H1 (cell line): Measurements from ENCODE around the gene INPP5B. TPM values are rescaled to one million over a fixed set of nuclear protein-coding genes. Genes with fewer than 3 reads are reported as not detected.

Experiments used
- CTCF ChIA-PET: fragments of 300-600 bp; sonication (Branson Sonifier 250); formaldehyde crosslinking; loops from one replicate; lab custom pipeline; 2021; ENCODE audit not compliant: partially characterized antibody; lab: Charles Lee
- POLR2A ChIA-PET: fragments of 300-600 bp; sonication (Branson Sonifier 250); formaldehyde crosslinking; loops from one replicate; lab custom pipeline; 2021; ENCODE audit warnings: inconsistent platforms; ENCODE audit not compliant: partially characterized antibody; lab: Charles Lee
- DNase-seq, 2 experiments: peaks; one replicate each; pipeline versions ENCODE4 v3.0.0 to v3.0.0-alpha.2; 2010 to 2022; ENCODE audit warnings: low spot score in 2 of 2, low read depth in 1 of 2, mixed read lengths in 1 of 2
- FAIRE-seq: peaks from 2 replicates; lab custom pipeline; 2011; peaks lifted over from hg19 to GRCh38; lab: Jason Lieb, UNC
- H2AFZ ChIP-seq: 2 replicates; pipeline ENCODE4 v1.8.1; 2012; ENCODE audit warnings: low read length, inconsistent platforms
- H2AK5ac ChIP-seq: 2 replicates; pipeline ENCODE4 v1.6.1; 2013; ENCODE audit warnings: low read depth, low read length
- H2BK120ac ChIP-seq: replicated peaks from 2 replicates; pipeline ENCODE3; 2013; ENCODE audit warnings: low read depth, low read length, inconsistent platforms
- H2BK12ac ChIP-seq: 2 replicates; pipeline ENCODE4 v1.6.1; 2013; ENCODE audit warnings: low read depth, low read length
- H2BK15ac ChIP-seq: 2 replicates; pipeline ENCODE4 v1.6.1; 2013; ENCODE audit warnings: low read length
- H2BK20ac ChIP-seq: 2 replicates; pipeline ENCODE4 v1.6.1; 2013; ENCODE audit warnings: low read length
- H2BK5ac ChIP-seq: 2 replicates; pipeline ENCODE4 v1.6.1; 2013; ENCODE audit warnings: low read depth, low read length
- H3K14ac ChIP-seq: 2 replicates; pipeline ENCODE4 v1.6.1; 2013; ENCODE audit warnings: inconsistent platforms; ENCODE audit not compliant: insufficient read length
- H3K18ac ChIP-seq: 2 replicates; pipeline ENCODE4 v1.6.1; 2013; ENCODE audit warnings: low read length; ENCODE audit errors: extremely low read depth
- H3K23ac ChIP-seq: 2 replicates; pipeline ENCODE4 v1.6.1; 2013; ENCODE audit warnings: inconsistent platforms; ENCODE audit not compliant: insufficient read length
- H3K23me2 ChIP-seq: 2 replicates; pipeline ENCODE4 v1.6.1; 2013; ENCODE audit warnings: low read depth, low read length
- H3K27ac ChIP-seq: 2 replicates; pipeline ENCODE4 v1.6.1; 2011; ENCODE audit warnings: low read depth, low read length, inconsistent platforms
- H3K27me3 ChIP-seq, 4 experiments: replicated peaks in 1 of 4; 1 replicate in 1 of 4; 2 replicates in 3 of 4; pipeline versions ENCODE4 v1.6.1 to v1.8.1; 2011 to 2013; ENCODE audit warnings: low read length in 3 of 4, mild to moderate bottlenecking in 3 of 4, inconsistent platforms in 2 of 4, mixed read lengths in 2 of 4, moderate library complexity in 1 of 4; ENCODE audit not compliant: control insufficient read depth in 3 of 4, insufficient read depth in 3 of 4; ENCODE audit errors: extremely low read depth in 1 of 4
- H3K36me3 ChIP-seq, 4 experiments: 2 replicates each; pipeline versions ENCODE4 v1.6.1 to v1.8.1; 2011 to 2013; ENCODE audit warnings: mild to moderate bottlenecking in 4 of 4, low read length in 3 of 4, moderate library complexity in 2 of 4, control low read depth in 1 of 4, inconsistent platforms in 1 of 4; ENCODE audit not compliant: insufficient read depth in 4 of 4, control insufficient read depth in 2 of 4
- H3K4ac ChIP-seq: replicated peaks from 2 replicates; pipeline ENCODE3; 2013; ENCODE audit warnings: low read length, low read depth, mixed read lengths, inconsistent platforms; ENCODE audit not compliant: insufficient read length
- H3K4me1 ChIP-seq, 4 experiments: replicated peaks in 1 of 4; 1 replicate in 1 of 4; 2 replicates in 3 of 4; pipeline versions ENCODE4 v1.6.1 to v1.8.1; 2011 to 2013; ENCODE audit warnings: low read length in 3 of 4, inconsistent platforms in 2 of 4, mixed read lengths in 1 of 4; ENCODE audit not compliant: insufficient read depth in 4 of 4, control insufficient read depth in 3 of 4
- H3K4me2 ChIP-seq, 2 experiments: 2 replicates each; pipeline versions ENCODE4 v1.6.1 to v1.8.1; 2011 to 2013; ENCODE audit warnings: low read depth in 2 of 2, low read length in 2 of 2, control low read depth in 1 of 2, inconsistent platforms in 1 of 2, mild to moderate bottlenecking in 1 of 2; ENCODE audit not compliant: insufficient read depth in 1 of 2
- H3K4me3 ChIP-seq, 4 experiments: fragments of 200-600, 300-600 bp in 1 of 4; sonication (generic), shearing (Covaris generic), sonication (Bioruptor Twin) in 1 of 4; 2 replicates each; pipeline versions ENCODE4 v1.5.1 to v1.8.1; 2011 to 2016; ENCODE audit warnings: low read length in 4 of 4, low read depth in 3 of 4, control low read depth in 2 of 4, inconsistent platforms in 2 of 4, mild to moderate bottlenecking in 2 of 4, mixed read lengths in 1 of 4, moderate library complexity in 1 of 4; ENCODE audit not compliant: insufficient read depth in 2 of 4; ENCODE audit errors: extremely low read depth in 1 of 4
- H3K56ac ChIP-seq: replicated peaks from 2 replicates; pipeline ENCODE3; 2013; ENCODE audit warnings: low read depth, mild to moderate bottlenecking, mixed read lengths, low read length, inconsistent platforms; ENCODE audit not compliant: insufficient read length
- H3K79me1 ChIP-seq: 2 replicates; pipeline ENCODE4 v1.6.1; 2013; ENCODE audit warnings: low read depth, low read length, control low read depth
- H3K79me2 ChIP-seq, 2 experiments: 2 replicates each; pipeline versions ENCODE4 v1.6.1 to v1.8.1; 2012 to 2013; ENCODE audit warnings: low read length in 2 of 2, mild to moderate bottlenecking in 2 of 2, inconsistent platforms in 1 of 2; ENCODE audit not compliant: insufficient read depth in 2 of 2, control insufficient read depth in 1 of 2
- H3K9ac ChIP-seq, 4 experiments: replicated peaks in 1 of 4; 1 replicate in 1 of 4; 2 replicates in 3 of 4; pipeline versions ENCODE4 v1.6.1 to v1.8.1; 2011 to 2013; ENCODE audit warnings: low read depth in 3 of 4, low read length in 3 of 4, control low read depth in 2 of 4, mild to moderate bottlenecking in 2 of 4, moderate library complexity in 2 of 4, inconsistent platforms in 1 of 4; ENCODE audit errors: extremely low read depth in 1 of 4
- H3K9me3 ChIP-seq, 2 experiments: 2 replicates each; pipeline versions ENCODE4 v1.6.1 to v1.8.1; 2012 to 2013; ENCODE audit warnings: mild to moderate bottlenecking in 2 of 2, moderate library complexity in 2 of 2, control low read depth in 1 of 2, inconsistent platforms in 1 of 2, low read depth in 1 of 2, low read length in 1 of 2, mixed read lengths in 1 of 2; ENCODE audit not compliant: insufficient read depth in 2 of 2
- H4K20me1 ChIP-seq, 2 experiments: replicated peaks in 1 of 2; 2 replicates each; pipeline versions ENCODE3 to v1.8.1; 2011 to 2013; ENCODE audit warnings: inconsistent platforms in 2 of 2, low read length in 2 of 2, mild to moderate bottlenecking in 1 of 2; ENCODE audit not compliant: insufficient read depth in 2 of 2, control insufficient read depth in 1 of 2
- H4K5ac ChIP-seq: 2 replicates; pipeline ENCODE4 v1.6.1; 2013; ENCODE audit warnings: low read length, low read depth, mixed read lengths, inconsistent platforms; ENCODE audit not compliant: insufficient read length
- H4K8ac ChIP-seq: 2 replicates; pipeline ENCODE4 v1.8.0; 2013; ENCODE audit warnings: mild to moderate bottlenecking, moderate library complexity, low read length, inconsistent platforms; ENCODE audit not compliant: insufficient read depth; ENCODE audit errors: extremely low read depth
- H4K91ac ChIP-seq: replicated peaks from 2 replicates; pipeline ENCODE3; 2013; ENCODE audit warnings: low read length, mixed read lengths, inconsistent platforms; ENCODE audit not compliant: insufficient read length
- RFX5 ChIP-seq: IDR thresholded peaks from 2 replicates; pipeline ENCODE4 v1.6.1; 2011; ENCODE audit warnings: low read depth, low read length, improper control_type of control experiment, borderline replicate concordance
- RNF2 ChIP-seq: fragments of 200-900, 300-1000 bp; sonication (generic); IDR thresholded peaks from 2 replicates; pipeline ENCODE4 v1.7.1; 2016; ENCODE audit warnings: borderline replicate concordance, low read depth, mild to moderate bottlenecking, antibody characterized with exemption, low read length; ENCODE audit not compliant: poor library complexity, severe bottlenecking; ENCODE audit errors: missing control alignments
- SIRT6 ChIP-seq: IDR thresholded peaks from one replicate; pipeline ENCODE4 v1.7.1; 2012; ENCODE audit warnings: low read length, inconsistent platforms
- WGBS, 2 experiments: shearing (Covaris generic) in 1 of 2; methylation state at CpG; one replicate each; pipeline versions ENCODE4 v1.1.6 to v1.1.7; 2013 to 2015; ENCODE audit warnings: low lambda C conversion rate in 2 of 2, mixed read lengths in 2 of 2, inconsistent platforms in 1 of 2, low coverage in 1 of 2, missing lambda C conversion rate in 1 of 2; ENCODE audit not compliant: insufficient replicate concordance in 2 of 2, insufficient coverage in 1 of 2, insufficient read length in 1 of 2; ENCODE audit errors: extremely low coverage in 1 of 2, missing lambda C conversion rate in 1 of 2; 5-methylcytosine and 5-hydroxymethylcytosine counted together
- polyA plus RNA-seq, 7 experiments: library from polyadenylated mRNA; depleted of rRNA in 3 of 7; stranded (reverse) in 5 of 7; unstranded in 2 of 7; fragments of >200 nt in 5 of 7; fragments of 200-250 nt in 2 of 7; gene quantifications; 1 replicate in 5 of 7; 2 replicates in 1 of 7; 4 replicates in 1 of 7; pipeline versions ENCODE4 v1.2.1 to v1.2.3, GENCODE V29; 2011 to 2013; ENCODE audit warnings: missing spikeins in 2 of 7, mixed read lengths in 2 of 7
- total RNA-seq: library from RNA; stranded (reverse); fragmentation: NEBNext Ultra II Directional; extraction: Animal tissue kit (Norgen Biotek cat#: 25700); gene quantifications from 2 replicates; pipeline ENCODE4 v1.2.1, GENCODE V29; 2021
- TF ChIP-seq, protein P1 (sequence below): IDR thresholded peaks from 2 replicates; pipeline ENCODE4 v1.6.1; 2011; ENCODE audit warnings: low read length, improper control_type of control experiment

The INPP5B gene
- total and polyA plus RNA-seq, 2 of the 8 experiments (the other 6 are each of a cell fraction or from before 2014, with no cell fraction given), result 14.0 to 23.7 TPM

DNA sequence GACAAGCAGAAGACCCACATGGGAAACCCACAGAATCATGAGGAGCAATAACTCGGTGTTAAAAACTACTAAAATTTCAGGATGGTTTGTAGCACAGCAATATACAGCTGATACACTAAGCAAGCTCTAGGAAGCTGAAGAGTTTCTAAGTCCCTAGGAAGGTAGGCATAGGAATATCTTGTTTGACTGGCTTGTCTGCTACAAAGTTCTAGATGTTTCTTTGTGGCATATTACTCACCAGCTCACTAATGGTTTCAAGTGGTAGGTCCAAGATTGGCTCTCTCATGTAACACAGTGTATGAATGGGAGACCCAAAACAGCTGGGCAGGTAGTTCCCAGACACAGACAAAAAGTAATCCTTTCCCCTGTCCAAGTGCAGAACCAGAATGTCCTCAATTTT is 74.2 kb downstream of the INPP5B start:
- DNase-seq, result no peak
- no peak overlapping the region for H2AFZ ChIP-seq
- no peak overlapping the region for H3K18ac ChIP-seq
- H3K23ac ChIP-seq, result no peak overlapping the region
- H3K4me2 ChIP-seq, result no peak overlapping the region
- no peak overlapping the region for H2BK20ac ChIP-seq
- H3K14ac ChIP-seq, result no peak overlapping the region
- H2BK120ac ChIP-seq, result no peak overlapping the region
- H3K9me3 ChIP-seq, result no peaks in the 10 kb centered on the region
- H3K27me3 ChIP-seq, result no peaks in the 10 kb centered on the region
- ChIA-PET POLR2A (interaction anchor here (0.8 to 1.2 kb wide), 3 partner anchors 11 to 310 kb away, joined by 3 to 4 read pairs (median 3); partner anchors contain the start of gene MTF1), CTCF (interaction anchor here (0.7 to 3.5 kb wide), 3 partner anchors 12 to 46 kb away, joined by 3 to 20 read pairs (median 4); partner anchors contain the start of gene MTF1)
- no peak overlapping the region for H3K27ac ChIP-seq
- peaks cover 0 to 3% of the 10 kb centered on the region in 2 experiments for H4K20me1 ChIP-seq
- H3K4me3 ChIP-seq, result no peak overlapping the region
- H2BK5ac ChIP-seq, result no peak overlapping the region
- H3K36me3 ChIP-seq, result peaks cover 4 to 33% (median 21%) of the 10 kb centered on the region in 4 experiments; a peak in 7 of 8 replicates
- no peak overlapping the region for H4K91ac ChIP-seq
- WGBS, 2 experiments, result 87% methylated on average over 1 of the region's 1 CpG; no CpG with 5 or more reads in 1 of the 2 experiments
- H3K79me1 ChIP-seq, result no peaks in the 10 kb centered on the region
- no peak overlapping the region for H4K8ac ChIP-seq
- no peak overlapping the region for H4K5ac ChIP-seq
- no peak for FAIRE-seq
- no peak overlapping the region for H3K9ac ChIP-seq
- no peaks in the 10 kb centered on the region for H3K79me2 ChIP-seq
- H3K56ac ChIP-seq, result no peak overlapping the region
- H2AK5ac ChIP-seq, result no peak overlapping the region
- no peak overlapping the region for H2BK12ac ChIP-seq
- H3K23me2 ChIP-seq, result no peaks in the 10 kb centered on the region
- H2BK15ac ChIP-seq, result no peak overlapping the region
- H3K4ac ChIP-seq, result no peak overlapping the region
- H3K4me1 ChIP-seq, result no peaks in the 10 kb centered on the region
- TF ChIP-seq, protein P1, sequence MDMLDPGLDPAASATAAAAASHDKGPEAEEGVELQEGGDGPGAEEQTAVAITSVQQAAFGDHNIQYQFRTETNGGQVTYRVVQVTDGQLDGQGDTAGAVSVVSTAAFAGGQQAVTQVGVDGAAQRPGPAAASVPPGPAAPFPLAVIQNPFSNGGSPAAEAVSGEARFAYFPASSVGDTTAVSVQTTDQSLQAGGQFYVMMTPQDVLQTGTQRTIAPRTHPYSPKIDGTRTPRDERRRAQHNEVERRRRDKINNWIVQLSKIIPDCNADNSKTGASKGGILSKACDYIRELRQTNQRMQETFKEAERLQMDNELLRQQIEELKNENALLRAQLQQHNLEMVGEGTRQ, result no peak
- TF ChIP-seq SIRT6 (no peak), RFX5 (no peak), RNF2 (no peak)
